Hypothalamus (tissue), 51 donors: ENCODE results near the gene CALML3.
A peak's percentile ranks its signal among the peaks of the same experiment; 100 is the strongest.

Experiments used
- DNase-seq, 51 donors: peaks; one replicate each; lab custom pipeline; 2025; lab: John Stamatoyannopoulos, UW

Gene CALML3

GRCh38 chr10:5564537-5565204 lies 39.9 kb downstream of the CALML3 start:
- no peak for DNase-seq

GRCh38 chr10:5565205-5565545 lies 40.4 kb downstream of the CALML3 start:
- no peak for DNase-seq

GRCh38 chr10:5565671-5566581 lies 41.2 kb downstream of the CALML3 start:
- no peak for DNase-seq

- DNase-seq: no peak
Measured at GRCh38 chr10:5566614-5567013, 41.9 kb downstream of the CALML3 start.

GRCh38 chr10:5567477-5567876 lies 42.7 kb downstream of the CALML3 start:
- no peak for DNase-seq

- no peak for DNase-seq
Measured at GRCh38 chr10:5568984-5569383, 44.2 kb downstream of the CALML3 start.

GRCh38 chr10:5569568-5569967 lies 44.8 kb downstream of the CALML3 start:
- DNase-seq: no peak

- DNase-seq: no peak
Measured at GRCh38 chr10:5570007-5570655, 45.4 kb downstream of the CALML3 start.

- no peak for DNase-seq
Measured at GRCh38 chr10:5570979-5571810, 46.4 kb downstream of the CALML3 start.

- DNase-seq: no peak
Measured at GRCh38 chr10:5571826-5572225, 47.1 kb downstream of the CALML3 start.

- DNase-seq: no peak
Measured at GRCh38 chr10:5573319-5573950, 48.7 kb downstream of the CALML3 start.

GRCh38 chr10:5573968-5574641 lies 49.3 kb downstream of the CALML3 start:
- DNase-seq: no peak

GRCh38 chr10:5574642-5575131 lies 49.9 kb downstream of the CALML3 start:
- no peak for DNase-seq

GRCh38 chr10:5575144-5575481 lies 50.4 kb downstream of the CALML3 start:
- DNase-seq: no peak

GRCh38 chr10:5575482-5576153 lies 50.9 kb downstream of the CALML3 start:
- DNase-seq: peak in 1 of 51 donors; percentile 21

- no peak for DNase-seq
Measured at GRCh38 chr10:5576154-5576748, 51.5 kb downstream of the CALML3 start.
